GM23338 (cell line): ENCODE data around the gene STT3B. TPM values are rescaled to one million over a fixed set of nuclear protein-coding genes. Genes with fewer than 3 reads are reported as not detected.

ENCODE experiments used
- ATAC-seq: fragments of 200-7000 bp; cut with Tn5 transposase; 3 replicates; pipeline ENCODE4 v1.9.1; 2020
- DNase-seq: peaks from one replicate; pipeline ENCODE4 v3.0.0-alpha.2; 2015; ENCODE audit warnings: low spot score
- H2AFZ ChIP-seq: fragments of 200-600 bp; sonication (generic); 2 replicates; pipeline ENCODE4 v1.8.0; 2016; ENCODE audit warnings: antibody characterized with exemption, mild to moderate bottlenecking, moderate library complexity
- H3F3A ChIP-seq: fragments of 200-600 bp; sonication (generic); replicated peaks from 2 replicates; pipeline ENCODE4 v1.8.0; 2017; ENCODE audit warnings: antibody characterized with exemption, mixed run types, low read depth
- H3K27ac ChIP-seq: fragments of 200-600 bp; sonication (generic); 2 replicates; pipeline ENCODE4 v1.6.1; 2016; ENCODE audit warnings: low read depth
- H3K27me3 ChIP-seq: fragments of 200-600 bp; sonication (generic); 2 replicates; pipeline ENCODE4 v1.8.0; 2016; ENCODE audit warnings: mild to moderate bottlenecking, mixed run types, moderate library complexity; ENCODE audit not compliant: insufficient read depth
- H3K36me3 ChIP-seq: fragments of 200-600 bp; sonication (generic); 2 replicates; pipeline ENCODE4 v1.8.0; 2016; ENCODE audit warnings: mild to moderate bottlenecking; ENCODE audit not compliant: insufficient read depth
- H3K4me1 ChIP-seq: fragments of 200-600 bp; sonication (generic); 2 replicates; pipeline ENCODE4 v1.8.0; 2016; ENCODE audit warnings: mild to moderate bottlenecking, moderate library complexity; ENCODE audit not compliant: insufficient read depth
- H3K4me2 ChIP-seq: fragments of 200-600 bp; sonication (generic); 2 replicates; pipeline ENCODE4 v1.7.1; 2017; ENCODE audit warnings: mixed run types
- H3K4me3 ChIP-seq: fragments of 200-600 bp; sonication (generic); 2 replicates; pipeline ENCODE4 v1.6.1; 2016; ENCODE audit warnings: mixed run types
- H3K79me2 ChIP-seq: fragments of 200-600 bp; sonication (generic); replicated peaks from 2 replicates; pipeline ENCODE4 v1.8.0; 2017; ENCODE audit warnings: mild to moderate bottlenecking; ENCODE audit not compliant: insufficient read depth
- H3K9me2 ChIP-seq: fragments of 200-600 bp; sonication (generic); 2 replicates; pipeline ENCODE4 v1.8.0; 2017; ENCODE audit not compliant: insufficient read depth
- H4K20me1 ChIP-seq: fragments of 200-600 bp; sonication (generic); replicated peaks from 2 replicates; pipeline ENCODE4 v1.8.0; 2017; ENCODE audit warnings: mild to moderate bottlenecking; ENCODE audit not compliant: insufficient read depth
- H3K27ac Mint-ChIP-seq: 2 replicates; pipeline ENCODE4 v1.8.0; 2020; ENCODE audit warnings: inconsistent platforms, mild to moderate bottlenecking, moderate library complexity, mixed read lengths
- H3K27me3 Mint-ChIP-seq: 3 replicates; pipeline ENCODE4 v1.8.0; 2022; ENCODE audit warnings: low read depth, mild to moderate bottlenecking, moderate library complexity, mixed read lengths, inconsistent platforms; ENCODE audit not compliant: insufficient read depth, poor library complexity
- H3K36me3 Mint-ChIP-seq: 3 replicates; pipeline ENCODE4 v1.8.0; 2021; ENCODE audit warnings: low read depth, mild to moderate bottlenecking, inconsistent platforms, moderate library complexity, mixed read lengths
- H3K4me1 Mint-ChIP-seq: 3 replicates; pipeline ENCODE4 v1.8.0; 2020; ENCODE audit warnings: mild to moderate bottlenecking, inconsistent platforms, mixed read lengths
- H3K4me3 Mint-ChIP-seq: 3 replicates; pipeline ENCODE4 v1.8.0; 2021; ENCODE audit warnings: moderate library complexity, mild to moderate bottlenecking, inconsistent platforms, mixed read lengths
- H3K9me3 Mint-ChIP-seq: 3 replicates; pipeline ENCODE4 v1.8.0; 2020; ENCODE audit warnings: moderate library complexity, mild to moderate bottlenecking, inconsistent platforms, mixed read lengths
- CREB1 ChIP-seq: fragments of 250-450 bp; sonication (Bioruptor Pico); IDR thresholded peaks from 2 replicates; pipeline ENCODE4 v1.5.0; 2020; ENCODE audit warnings: low read depth, mild to moderate bottlenecking, moderate library complexity
- ETS1 ChIP-seq: IDR thresholded peaks from 2 replicates; pipeline ENCODE4 v1.6.1; 2016; ENCODE audit warnings: antibody characterized with exemption
- EZH2phosphoT487 ChIP-seq: fragments of 200-600 bp; sonication (generic); IDR thresholded peaks from one replicate; pipeline ENCODE4 v1.8.1; 2018; ENCODE audit warnings: antibody characterized with exemption; ENCODE audit not compliant: unreplicated experiment
- JUNB ChIP-seq: IDR thresholded peaks from one replicate; pipeline ENCODE4 v1.6.1; 2016; ENCODE audit warnings: antibody characterized with exemption; ENCODE audit not compliant: unreplicated experiment
- NANOG ChIP-seq: IDR thresholded peaks from 2 replicates; pipeline ENCODE4 v1.6.1; 2016; ENCODE audit warnings: antibody characterized with exemption, borderline replicate concordance
- POLR2AphosphoS5 ChIP-seq: IDR thresholded peaks from 2 replicates; pipeline ENCODE4 v1.6.1; 2016; ENCODE audit warnings: antibody characterized with exemption, low read depth
- ZNF114 ChIP-seq: fragments of 250-450 bp; sonication (Bioruptor Pico); IDR thresholded peaks from 2 replicates; pipeline ENCODE4 v1.5.0; 2020; ENCODE audit warnings: mild to moderate bottlenecking, moderate library complexity
- ZNF331 ChIP-seq: fragments of 250-450 bp; sonication (Bioruptor Pico); IDR thresholded peaks from 2 replicates; pipeline ENCODE4 v1.5.0; 2020; ENCODE audit warnings: low read depth, mild to moderate bottlenecking, moderate library complexity
- ZNF462 ChIP-seq: fragments of 250-450 bp; sonication (Bioruptor Pico); IDR thresholded peaks from 2 replicates; pipeline ENCODE4 v1.5.0; 2020; ENCODE audit warnings: mild to moderate bottlenecking, moderate library complexity
- polyA plus RNA-seq: library from polyadenylated mRNA; unstranded; fragments of >200 nt; fragmentation: Nextera tagmentation; extraction: Ambion mirVana; gene quantifications from 2 replicates; pipeline ENCODE4 v1.2.1, GENCODE V29; 2016
- total RNA-seq: library from RNA; depleted of rRNA; stranded (reverse); fragments of >200 nt; shearing (Covaris generic); gene quantifications from 2 replicates; pipeline ENCODE4 v1.2.3, GENCODE V29; 2014

The STT3B gene
- total and polyA plus RNA-seq, 2 experiments from 2014 or later, result 44.1 to 167 TPM

GRCh38 chr3:31614162-31614921, 81.6 kb downstream of the STT3B start:
- Histone ChIP-seq H3K27me3 (no peaks in the 10 kb centered on the region), H2AFZ (no peak overlapping the region), H3K9me2 (no peaks in the 10 kb centered on the region), H3K4me1 (peaks cover 25% of the 10 kb centered on the region), H3K27ac (no peak overlapping the region), H3K36me3 (no peaks in the 10 kb centered on the region), H4K20me1 (no peaks in the 10 kb centered on the region), H3K4me3 (no peak overlapping the region), H3K4me2 (no peak overlapping the region), H3F3A (no peaks in the 10 kb centered on the region), H3K79me2 (peaks cover 39% of the 10 kb centered on the region)
- H3K9me3 Mint-ChIP-seq, result no peaks in the 10 kb centered on the region
- no peak for TF ChIP-seq CREB1 (CRISPR knock-in tag)
- TF ChIP-seq ZNF114 (CRISPR knock-in tag), result no peak
- no peak for TF ChIP-seq POLR2AphosphoS5
- TF ChIP-seq EZH2phosphoT487, result no peak
- no peak for TF ChIP-seq ZNF462 (CRISPR knock-in tag)
- TF ChIP-seq ZNF331 (CRISPR knock-in tag), result no peak
- TF ChIP-seq ETS1, result no peak
- no peak for TF ChIP-seq JUNB
- TF ChIP-seq NANOG, result no peak
- no peak overlapping the region for H3K27ac Mint-ChIP-seq
- H3K27me3 Mint-ChIP-seq, result peaks cover 3% of the 10 kb centered on the region
- H3K4me1 Mint-ChIP-seq, result peaks cover 31% of the 10 kb centered on the region
- H3K4me3 Mint-ChIP-seq, result no peak overlapping the region
- no peak for ATAC-seq
- no peaks in the 10 kb centered on the region; the same call in 1 of the 3 replicates for H3K36me3 Mint-ChIP-seq
- DNase-seq, result no peak
